ENCODE data around the gene PCDH7.

Gene PCDH7

DNA sequence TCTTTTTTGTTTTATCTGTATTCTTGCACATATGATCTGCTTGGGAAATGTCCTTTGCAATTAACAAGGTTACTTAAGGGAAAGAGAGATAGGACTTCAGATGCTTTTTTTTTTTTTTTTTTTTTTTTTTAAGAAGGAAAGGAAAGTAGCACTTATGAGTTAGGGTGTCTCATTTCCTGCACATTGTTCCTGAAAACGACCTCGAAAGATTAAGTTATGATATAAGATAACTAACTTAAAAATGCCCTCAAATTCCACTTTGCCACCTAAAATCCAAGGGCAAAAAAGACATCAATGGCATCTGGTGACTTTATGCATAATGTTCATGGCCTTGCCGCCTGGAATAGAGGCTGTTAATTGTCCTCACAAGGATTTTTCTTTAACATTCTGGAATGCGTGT, 44.9 kb downstream of the PCDH7 start:
- no peak for ATAC-seq
- TF ChIP-seq, protein P1, sequence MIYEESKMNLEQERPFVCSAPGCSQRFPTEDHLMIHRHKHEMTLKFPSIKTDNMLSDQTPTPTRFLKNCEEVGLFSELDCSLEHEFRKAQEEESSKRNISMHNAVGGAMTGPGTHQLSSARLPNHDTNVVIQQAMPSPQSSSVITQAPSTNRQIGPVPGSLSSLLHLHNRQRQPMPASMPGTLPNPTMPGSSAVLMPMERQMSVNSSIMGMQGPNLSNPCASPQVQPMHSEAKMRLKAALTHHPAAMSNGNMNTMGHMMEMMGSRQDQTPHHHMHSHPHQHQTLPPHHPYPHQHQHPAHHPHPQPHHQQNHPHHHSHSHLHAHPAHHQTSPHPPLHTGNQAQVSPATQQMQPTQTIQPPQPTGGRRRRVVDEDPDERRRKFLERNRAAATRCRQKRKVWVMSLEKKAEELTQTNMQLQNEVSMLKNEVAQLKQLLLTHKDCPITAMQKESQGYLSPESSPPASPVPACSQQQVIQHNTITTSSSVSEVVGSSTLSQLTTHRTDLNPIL (CRISPR knock-in tag; IDR thresholded peaks at IDR 0.05; ENCODE audit: low read depth): no peak

DNA sequence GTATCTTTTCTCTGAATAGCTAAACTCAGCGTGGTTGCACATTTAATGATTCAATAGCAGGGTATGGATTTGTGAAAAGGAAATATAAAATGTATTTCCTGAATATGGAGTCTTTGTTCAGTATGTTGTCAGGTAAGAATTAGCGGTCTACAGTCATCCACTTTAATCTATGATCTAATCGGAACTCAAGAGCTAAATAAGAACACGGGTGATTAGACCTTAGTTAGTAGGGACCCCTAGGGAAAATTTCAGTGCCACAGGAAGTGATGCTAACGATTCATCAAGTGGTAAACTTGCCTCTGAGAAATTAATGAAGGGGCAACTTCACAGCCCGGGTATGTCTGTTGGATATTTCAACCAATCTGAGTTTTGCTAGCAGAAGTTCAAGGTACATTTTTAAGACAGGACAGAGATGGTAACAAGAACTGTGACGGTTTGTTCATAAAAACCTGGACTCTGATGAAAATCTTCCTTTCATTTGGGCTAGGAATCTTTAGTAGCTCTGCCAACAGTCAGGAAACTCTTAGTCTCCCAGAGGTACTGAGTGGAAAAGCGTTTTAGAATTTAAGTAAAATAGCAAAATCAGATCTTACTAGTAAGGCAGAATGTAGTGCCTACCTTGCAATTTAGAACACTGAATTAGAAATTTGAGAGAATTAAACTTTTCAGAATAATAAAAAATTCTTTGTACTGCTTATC, 47.1 kb downstream of the PCDH7 start:
- ATAC-seq: no peak
- TF ChIP-seq, protein P1 (CRISPR knock-in tag; IDR thresholded peaks at IDR 0.05; ENCODE audit: low read depth): no peak
- no peak for TF ChIP-seq PPARA (CRISPR knock-in tag; IDR thresholded peaks at IDR 0.05; ENCODE audit: borderline replicate concordance)
- TF ChIP-seq ISL1 (CRISPR knock-in tag; IDR thresholded peaks at IDR 0.05): no peak
- TF ChIP-seq, protein P2, sequence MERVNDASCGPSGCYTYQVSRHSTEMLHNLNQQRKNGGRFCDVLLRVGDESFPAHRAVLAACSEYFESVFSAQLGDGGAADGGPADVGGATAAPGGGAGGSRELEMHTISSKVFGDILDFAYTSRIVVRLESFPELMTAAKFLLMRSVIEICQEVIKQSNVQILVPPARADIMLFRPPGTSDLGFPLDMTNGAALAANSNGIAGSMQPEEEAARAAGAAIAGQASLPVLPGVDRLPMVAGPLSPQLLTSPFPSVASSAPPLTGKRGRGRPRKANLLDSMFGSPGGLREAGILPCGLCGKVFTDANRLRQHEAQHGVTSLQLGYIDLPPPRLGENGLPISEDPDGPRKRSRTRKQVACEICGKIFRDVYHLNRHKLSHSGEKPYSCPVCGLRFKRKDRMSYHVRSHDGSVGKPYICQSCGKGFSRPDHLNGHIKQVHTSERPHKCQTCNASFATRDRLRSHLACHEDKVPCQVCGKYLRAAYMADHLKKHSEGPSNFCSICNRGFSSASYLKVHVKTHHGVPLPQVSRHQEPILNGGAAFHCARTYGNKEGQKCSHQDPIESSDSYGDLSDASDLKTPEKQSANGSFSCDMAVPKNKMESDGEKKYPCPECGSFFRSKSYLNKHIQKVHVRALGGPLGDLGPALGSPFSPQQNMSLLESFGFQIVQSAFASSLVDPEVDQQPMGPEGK (CRISPR knock-in tag; IDR thresholded peaks at IDR 0.05; ENCODE audit: borderline replicate concordance): no peak
- no peak for TF ChIP-seq ZC3H10 (CRISPR knock-in tag; IDR thresholded peaks at IDR 0.05)
- TF ChIP-seq ZNF8 (CRISPR knock-in tag; IDR thresholded peaks at IDR 0.05): no peak
- no peak for TF ChIP-seq SNAI2 (CRISPR knock-in tag; IDR thresholded peaks at IDR 0.05)
- no peak for TF ChIP-seq ARNTL (CRISPR knock-in tag; IDR thresholded peaks at IDR 0.05; ENCODE audit: borderline replicate concordance, low read depth)
- TF ChIP-seq TCF4 (CRISPR knock-in tag; IDR thresholded peaks at IDR 0.05; ENCODE audit: borderline replicate concordance): no peak
- no peak for TF ChIP-seq GLIS3 (CRISPR knock-in tag; IDR thresholded peaks at IDR 0.05)
- TF ChIP-seq, protein P3, sequence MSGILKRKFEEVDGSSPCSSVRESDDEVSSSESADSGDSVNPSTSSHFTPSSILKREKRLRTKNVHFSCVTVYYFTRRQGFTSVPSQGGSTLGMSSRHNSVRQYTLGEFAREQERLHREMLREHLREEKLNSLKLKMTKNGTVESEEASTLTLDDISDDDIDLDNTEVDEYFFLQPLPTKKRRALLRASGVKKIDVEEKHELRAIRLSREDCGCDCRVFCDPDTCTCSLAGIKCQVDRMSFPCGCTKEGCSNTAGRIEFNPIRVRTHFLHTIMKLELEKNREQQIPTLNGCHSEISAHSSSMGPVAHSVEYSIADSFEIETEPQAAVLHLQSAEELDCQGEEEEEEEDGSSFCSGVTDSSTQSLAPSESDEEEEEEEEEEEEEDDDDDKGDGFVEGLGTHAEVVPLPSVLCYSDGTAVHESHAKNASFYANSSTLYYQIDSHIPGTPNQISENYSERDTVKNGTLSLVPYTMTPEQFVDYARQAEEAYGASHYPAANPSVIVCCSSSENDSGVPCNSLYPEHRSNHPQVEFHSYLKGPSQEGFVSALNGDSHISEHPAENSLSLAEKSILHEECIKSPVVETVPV (CRISPR knock-in tag; IDR thresholded peaks at IDR 0.05): no peak
- TF ChIP-seq ESRRG (CRISPR knock-in tag; IDR thresholded peaks at IDR 0.05): no peak
- TF ChIP-seq ZFP3 (CRISPR knock-in tag; IDR thresholded peaks at IDR 0.05): no peak
- TF ChIP-seq OSR1 (CRISPR knock-in tag; IDR thresholded peaks at IDR 0.05): no peak

DNA sequence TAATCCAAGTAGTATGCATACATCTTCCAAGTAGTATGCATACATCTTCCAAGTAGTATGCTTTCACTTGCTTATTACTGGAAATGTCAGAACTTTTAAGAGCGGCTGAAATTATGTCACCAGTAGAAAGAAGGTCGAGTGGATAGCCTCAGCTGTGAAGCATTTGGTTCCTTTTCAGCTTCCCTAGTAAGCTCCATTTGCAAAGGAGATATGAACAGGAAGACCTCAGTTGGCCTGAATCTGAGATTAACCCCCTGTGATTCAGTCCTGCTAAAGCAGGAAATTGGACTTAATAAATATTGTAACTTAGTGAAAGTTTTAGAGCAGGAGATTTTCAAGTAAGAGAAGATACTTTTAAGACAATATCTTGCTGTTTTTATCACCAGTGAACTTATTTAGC, 48.1 kb downstream of the PCDH7 start:
- ATAC-seq: no peak
- TF ChIP-seq ZNF565 (CRISPR knock-in tag; conservative IDR thresholded peaks at IDR 0.05; ENCODE audit: low read depth) (no peak), ARNTL (CRISPR knock-in tag; IDR thresholded peaks at IDR 0.05; ENCODE audit: borderline replicate concordance, low read depth) (no peak), ZFP3 (CRISPR knock-in tag; IDR thresholded peaks at IDR 0.05) (no peak), OSR1 (CRISPR knock-in tag; IDR thresholded peaks at IDR 0.05) (no peak), BACH2 (CRISPR knock-in tag; IDR thresholded peaks at IDR 0.05; ENCODE audit: borderline replicate concordance) (no peak), ZNF70 (CRISPR knock-in tag; IDR thresholded peaks at IDR 0.05) (no peak), PPARA (CRISPR knock-in tag; IDR thresholded peaks at IDR 0.05; ENCODE audit: borderline replicate concordance) (no peak), TCF4 (CRISPR knock-in tag; IDR thresholded peaks at IDR 0.05; ENCODE audit: borderline replicate concordance) (no peak), GLIS3 (CRISPR knock-in tag; IDR thresholded peaks at IDR 0.05) (no peak), CSDC2 (CRISPR knock-in tag; IDR thresholded peaks at IDR 0.05) (no peak), TOX (CRISPR knock-in tag; IDR thresholded peaks at IDR 0.05; ENCODE audit: borderline replicate concordance) (no peak), ZFP30 (CRISPR knock-in tag; IDR thresholded peaks at IDR 0.05) (no peak), ISL1 (CRISPR knock-in tag; IDR thresholded peaks at IDR 0.05) (no peak), SNAI2 (CRISPR knock-in tag; IDR thresholded peaks at IDR 0.05) (no peak)
- TF ChIP-seq, protein P4, sequence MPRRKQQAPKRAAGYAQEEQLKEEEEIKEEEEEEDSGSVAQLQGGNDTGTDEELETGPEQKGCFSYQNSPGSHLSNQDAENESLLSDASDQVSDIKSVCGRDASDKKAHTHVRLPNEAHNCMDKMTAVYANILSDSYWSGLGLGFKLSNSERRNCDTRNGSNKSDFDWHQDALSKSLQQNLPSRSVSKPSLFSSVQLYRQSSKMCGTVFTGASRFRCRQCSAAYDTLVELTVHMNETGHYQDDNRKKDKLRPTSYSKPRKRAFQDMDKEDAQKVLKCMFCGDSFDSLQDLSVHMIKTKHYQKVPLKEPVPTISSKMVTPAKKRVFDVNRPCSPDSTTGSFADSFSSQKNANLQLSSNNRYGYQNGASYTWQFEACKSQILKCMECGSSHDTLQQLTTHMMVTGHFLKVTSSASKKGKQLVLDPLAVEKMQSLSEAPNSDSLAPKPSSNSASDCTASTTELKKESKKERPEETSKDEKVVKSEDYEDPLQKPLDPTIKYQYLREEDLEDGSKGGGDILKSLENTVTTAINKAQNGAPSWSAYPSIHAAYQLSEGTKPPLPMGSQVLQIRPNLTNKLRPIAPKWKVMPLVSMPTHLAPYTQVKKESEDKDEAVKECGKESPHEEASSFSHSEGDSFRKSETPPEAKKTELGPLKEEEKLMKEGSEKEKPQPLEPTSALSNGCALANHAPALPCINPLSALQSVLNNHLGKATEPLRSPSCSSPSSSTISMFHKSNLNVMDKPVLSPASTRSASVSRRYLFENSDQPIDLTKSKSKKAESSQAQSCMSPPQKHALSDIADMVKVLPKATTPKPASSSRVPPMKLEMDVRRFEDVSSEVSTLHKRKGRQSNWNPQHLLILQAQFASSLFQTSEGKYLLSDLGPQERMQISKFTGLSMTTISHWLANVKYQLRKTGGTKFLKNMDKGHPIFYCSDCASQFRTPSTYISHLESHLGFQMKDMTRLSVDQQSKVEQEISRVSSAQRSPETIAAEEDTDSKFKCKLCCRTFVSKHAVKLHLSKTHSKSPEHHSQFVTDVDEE (CRISPR knock-in tag; IDR thresholded peaks at IDR 0.05): no peak
- TF ChIP-seq, protein P5, sequence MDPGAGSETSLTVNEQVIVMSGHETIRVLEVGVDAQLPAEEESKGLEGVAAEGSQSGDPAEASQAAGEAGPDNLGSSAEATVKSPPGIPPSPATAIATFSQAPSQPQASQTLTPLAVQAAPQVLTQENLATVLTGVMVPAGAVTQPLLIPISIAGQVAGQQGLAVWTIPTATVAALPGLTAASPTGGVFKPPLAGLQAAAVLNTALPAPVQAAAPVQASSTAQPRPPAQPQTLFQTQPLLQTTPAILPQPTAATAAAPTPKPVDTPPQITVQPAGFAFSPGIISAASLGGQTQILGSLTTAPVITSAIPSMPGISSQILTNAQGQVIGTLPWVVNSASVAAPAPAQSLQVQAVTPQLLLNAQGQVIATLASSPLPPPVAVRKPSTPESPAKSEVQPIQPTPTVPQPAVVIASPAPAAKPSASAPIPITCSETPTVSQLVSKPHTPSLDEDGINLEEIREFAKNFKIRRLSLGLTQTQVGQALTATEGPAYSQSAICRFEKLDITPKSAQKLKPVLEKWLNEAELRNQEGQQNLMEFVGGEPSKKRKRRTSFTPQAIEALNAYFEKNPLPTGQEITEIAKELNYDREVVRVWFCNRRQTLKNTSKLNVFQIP (CRISPR knock-in tag; IDR thresholded peaks at IDR 0.05; ENCODE audit: borderline replicate concordance, low read depth): no peak
- TF ChIP-seq, protein P2 (CRISPR knock-in tag; IDR thresholded peaks at IDR 0.05; ENCODE audit: borderline replicate concordance): no peak
- TF ChIP-seq, protein P1 (CRISPR knock-in tag; IDR thresholded peaks at IDR 0.05; ENCODE audit: low read depth): no peak

Data from SK-N-SH treated with all-trans-retinoic acid at 6 μM for 48 hours (cell line).